D721Med (cell line): Measurements from ENCODE around the gene INPP4B.
A peak's percentile ranks its signal among the peaks of the same experiment; 100 is the strongest.

Experiments used
- DNase-seq: peaks from one replicate; pipeline ENCODE4 v3.0.0; 2011; ENCODE audit warnings: low spot score; ENCODE audit not compliant: insufficient read length
- FAIRE-seq: peaks from 2 replicates; lab custom pipeline; 2011; peaks lifted over from hg19 to GRCh38; lab: Jason Lieb, UNC
- TF ChIP-seq, protein P1 (sequence below): IDR thresholded peaks from 2 replicates; pipeline ENCODE4 v1.5.1; 2012; ENCODE audit warnings: mild to moderate bottlenecking, control low read depth; ENCODE audit not compliant: insufficient read depth; ENCODE audit errors: missing control alignments

The INPP4B gene

DNA sequence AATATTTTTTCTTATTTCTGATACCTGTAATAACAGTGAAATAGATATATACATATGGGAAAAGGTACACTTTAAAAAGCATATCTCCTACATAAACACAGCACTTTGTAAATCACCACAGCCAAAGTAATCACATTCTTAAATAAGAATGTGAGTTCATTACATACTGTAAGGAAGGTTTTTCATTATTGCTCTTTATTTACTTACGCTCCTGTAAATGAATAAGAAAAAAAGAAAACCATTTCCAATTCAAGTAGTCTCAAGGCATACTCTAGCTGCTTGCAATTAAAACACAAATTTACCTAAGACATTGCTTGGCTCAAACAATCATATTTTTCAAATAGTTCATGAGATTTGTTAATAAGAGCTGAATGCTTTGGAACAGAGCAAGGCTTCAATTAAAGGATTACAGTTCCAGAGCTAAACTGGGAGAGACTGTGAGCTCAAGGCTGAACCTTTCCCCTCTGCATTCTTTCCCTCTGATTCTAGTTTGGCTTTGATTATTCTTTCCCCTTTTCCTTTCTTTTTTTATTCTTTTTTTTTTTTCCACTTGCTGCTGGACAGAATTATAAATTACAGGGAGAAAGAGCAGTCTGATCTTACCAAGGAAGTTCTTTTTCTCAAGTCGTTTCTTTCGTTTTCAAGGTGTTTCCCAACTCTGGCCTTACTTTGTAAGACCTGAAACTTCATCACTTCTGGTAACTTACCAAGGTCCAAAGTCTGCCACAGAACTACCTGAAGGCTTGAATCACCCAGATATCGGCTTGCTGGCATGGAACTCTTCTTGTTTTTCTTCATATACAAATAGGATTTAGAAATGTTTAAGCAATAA is 278.3 kb downstream of the INPP4B start:
- peak; percentile 35 for FAIRE-seq
- TF ChIP-seq, protein P1, sequence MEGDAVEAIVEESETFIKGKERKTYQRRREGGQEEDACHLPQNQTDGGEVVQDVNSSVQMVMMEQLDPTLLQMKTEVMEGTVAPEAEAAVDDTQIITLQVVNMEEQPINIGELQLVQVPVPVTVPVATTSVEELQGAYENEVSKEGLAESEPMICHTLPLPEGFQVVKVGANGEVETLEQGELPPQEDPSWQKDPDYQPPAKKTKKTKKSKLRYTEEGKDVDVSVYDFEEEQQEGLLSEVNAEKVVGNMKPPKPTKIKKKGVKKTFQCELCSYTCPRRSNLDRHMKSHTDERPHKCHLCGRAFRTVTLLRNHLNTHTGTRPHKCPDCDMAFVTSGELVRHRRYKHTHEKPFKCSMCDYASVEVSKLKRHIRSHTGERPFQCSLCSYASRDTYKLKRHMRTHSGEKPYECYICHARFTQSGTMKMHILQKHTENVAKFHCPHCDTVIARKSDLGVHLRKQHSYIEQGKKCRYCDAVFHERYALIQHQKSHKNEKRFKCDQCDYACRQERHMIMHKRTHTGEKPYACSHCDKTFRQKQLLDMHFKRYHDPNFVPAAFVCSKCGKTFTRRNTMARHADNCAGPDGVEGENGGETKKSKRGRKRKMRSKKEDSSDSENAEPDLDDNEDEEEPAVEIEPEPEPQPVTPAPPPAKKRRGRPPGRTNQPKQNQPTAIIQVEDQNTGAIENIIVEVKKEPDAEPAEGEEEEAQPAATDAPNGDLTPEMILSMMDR, result no peak
- no peak for DNase-seq

DNA sequence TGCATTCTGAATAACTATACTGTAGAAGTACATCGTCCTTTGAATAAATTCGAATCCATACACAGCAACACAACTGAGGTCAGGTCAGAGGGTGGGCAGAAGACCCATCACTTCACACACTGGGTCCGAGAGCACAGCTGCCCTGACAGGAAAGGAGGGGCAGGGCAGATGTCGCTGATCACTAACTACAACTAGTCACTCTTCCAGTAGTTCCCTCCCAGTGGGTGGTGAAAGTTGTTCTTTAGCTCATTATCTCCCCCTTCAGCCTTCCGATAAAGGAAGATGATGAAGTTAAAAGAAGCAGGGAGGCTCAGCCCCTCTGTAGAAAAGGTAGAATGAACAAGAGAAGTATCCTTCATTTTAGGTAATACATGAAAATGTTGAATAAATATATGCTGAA is 278.9 kb downstream of the INPP4B start:
- DNase-seq, result no peak
- FAIRE-seq, result no peak
- TF ChIP-seq, protein P1, result no peak

DNA sequence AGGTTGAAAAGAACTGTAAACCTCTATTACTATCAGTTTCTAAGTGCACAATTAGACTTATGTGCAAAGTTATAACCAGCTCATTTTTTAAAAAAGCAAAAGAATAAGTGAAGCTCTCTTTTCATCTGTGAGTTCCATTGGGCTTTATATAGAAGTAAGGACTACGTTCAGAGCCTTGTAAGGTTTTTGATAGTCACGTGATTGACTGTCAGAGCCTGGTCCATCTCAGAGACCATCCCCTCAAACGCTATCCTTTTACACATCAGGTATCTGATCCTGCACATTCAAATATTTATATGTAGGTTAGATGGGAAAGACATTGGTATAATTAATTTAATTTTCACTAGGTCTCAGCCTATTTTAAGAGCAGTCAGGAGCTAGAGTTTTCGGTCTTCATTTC is 279.3 kb downstream of the INPP4B start:
- no peak for FAIRE-seq
- DNase-seq, result no peak
- TF ChIP-seq, protein P1, result no peak

DNA sequence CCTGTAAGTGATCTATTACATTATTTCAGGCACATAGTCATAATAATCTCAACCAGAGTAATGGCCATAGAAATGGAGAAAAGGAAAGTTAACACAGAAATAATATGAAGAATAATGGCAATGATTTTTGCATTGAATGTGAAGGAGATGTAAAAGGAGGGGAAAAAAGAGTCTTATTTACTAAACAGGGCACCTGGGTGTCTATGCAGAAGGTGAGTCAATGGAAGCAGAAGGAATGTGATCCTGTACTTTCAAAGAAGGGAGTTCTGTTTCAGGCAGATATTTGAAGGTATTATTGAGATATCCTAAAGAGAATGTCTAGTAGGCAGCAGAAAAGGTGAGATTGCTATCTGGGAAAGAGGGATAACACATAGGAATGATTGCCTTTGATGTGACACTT is 279.9 kb downstream of the INPP4B start:
- DNase-seq (no peak), FAIRE-seq (no peak)
- TF ChIP-seq, protein P1, result no peak

DNA sequence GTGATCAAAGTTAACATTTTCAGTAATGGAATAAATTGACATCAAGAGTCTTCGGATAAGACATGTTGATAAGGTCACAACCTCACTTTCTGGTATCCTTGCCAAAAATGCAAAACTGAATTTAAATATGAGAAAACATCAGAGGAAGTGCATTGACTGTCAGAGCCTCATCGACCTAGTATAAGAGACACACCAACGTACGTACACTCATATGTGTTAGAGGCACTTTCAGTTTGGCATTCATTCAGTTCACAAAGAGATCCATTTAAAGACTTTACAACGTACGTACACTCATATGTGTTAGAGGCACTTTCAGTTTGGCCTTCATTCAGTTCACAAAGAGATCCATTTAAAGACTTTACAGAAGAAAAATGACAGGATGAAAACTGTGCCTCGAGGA is 280.3 kb downstream of the INPP4B start:
- TF ChIP-seq, protein P1, result no peak
- DNase-seq, result no peak
- no peak for FAIRE-seq

DNA sequence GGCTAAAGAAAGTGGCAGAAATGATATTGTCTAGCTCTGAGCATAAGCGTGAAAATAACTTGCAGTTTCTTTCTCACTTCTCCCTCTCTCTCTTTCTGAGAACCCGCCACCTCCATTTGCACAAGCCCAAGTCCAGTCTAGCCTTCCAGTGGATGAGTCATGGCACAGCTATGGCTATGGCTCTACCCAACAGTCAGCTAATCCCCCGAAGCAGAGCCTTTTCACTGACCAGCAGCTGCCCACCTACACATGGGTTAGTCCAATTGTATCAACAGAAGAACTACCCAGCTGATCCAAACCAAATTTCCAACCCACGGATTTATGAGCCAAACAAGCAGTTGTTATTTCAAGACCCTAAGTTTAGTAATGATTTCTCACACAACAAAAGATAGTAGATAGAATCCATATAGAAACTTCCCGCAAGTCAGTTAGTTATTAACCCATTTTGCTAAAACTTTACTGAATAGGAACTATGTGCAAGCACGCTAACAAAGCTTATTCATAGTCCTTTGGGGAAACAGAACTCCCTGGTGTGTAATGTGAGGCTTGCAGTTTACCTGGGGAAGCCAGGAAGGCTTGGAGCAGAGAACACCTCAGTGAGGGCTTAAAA is 282.3 kb downstream of the INPP4B start:
- FAIRE-seq (no peak), DNase-seq (no peak)
- TF ChIP-seq, protein P1, result no peak

DNA sequence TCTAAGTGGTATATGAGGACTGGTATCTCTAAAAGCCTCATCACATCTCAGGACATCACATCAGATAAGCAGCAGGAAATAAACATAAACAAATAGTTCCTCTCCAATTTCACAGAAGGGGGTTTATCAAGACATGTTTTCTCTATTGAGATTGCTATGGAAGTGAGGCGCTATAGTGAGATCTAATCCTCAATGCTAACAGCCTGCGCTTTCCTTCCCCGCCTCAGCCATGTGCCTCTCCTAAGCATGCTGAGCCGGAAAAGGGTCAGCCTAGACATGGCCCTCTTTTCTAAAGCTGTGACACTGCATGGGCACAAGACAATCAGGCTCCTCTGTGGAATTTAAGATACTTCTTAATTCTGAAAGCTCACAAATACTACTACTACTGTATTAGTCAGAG is 286.1 kb downstream of the INPP4B start:
- DNase-seq (no peak), FAIRE-seq (no peak)
- TF ChIP-seq, protein P1, result no peak
